HEK293 (cell line): ENCODE data around the gene CCDC183.

Experiments used
- CTCF ChIA-PET: fragments of 350-600 bp; formaldehyde crosslinking; extraction: SDS; loops from one replicate; lab custom pipeline; 2021; ENCODE audit warnings: antibody characterized with exemption; lab: Yijun Ruan, JAX
- POLR2A ChIA-PET: fragments of 300-600 bp; formaldehyde crosslinking; extraction: SDS; loops from one replicate; lab custom pipeline; 2020; ENCODE audit warnings: antibody characterized with exemption, inconsistent platforms; lab: Yijun Ruan, JAX
- H3K27ac ChIP-seq: fragments of 200-500 bp; sonication (Bioruptor generic); 2 replicates; pipeline ENCODE4 v1.5.1; 2014; ENCODE audit warnings: low read depth, low read length, control low read depth, inconsistent platforms; ENCODE audit errors: extremely low read depth
- H3K36me3 ChIP-seq, 2 experiments: fragments of 200-500 bp in 1 of 2; sonication (Bioruptor generic) in 1 of 2; 1 replicate in 1 of 2; 2 replicates in 1 of 2; pipeline ENCODE4 v1.5.1; 2014 to 2017; ENCODE audit warnings: inconsistent platforms in 2 of 2, low read length in 2 of 2; ENCODE audit not compliant: control insufficient read depth in 2 of 2, insufficient read depth in 1 of 2
- H3K4me1 ChIP-seq: fragments of 200-500 bp; sonication (Bioruptor generic); 2 replicates; pipeline ENCODE4 v1.5.1; 2014; ENCODE audit warnings: mild to moderate bottlenecking, low read length, inconsistent platforms; ENCODE audit not compliant: control insufficient read depth, insufficient read depth
- H3K4me3 ChIP-seq: 2 replicates; pipeline ENCODE4 v1.5.1; 2011; ENCODE audit warnings: low read depth, mild to moderate bottlenecking, control low read depth, low read length, moderate library complexity
- H3K9me3 ChIP-seq: fragments of 200-500 bp; sonication (Bioruptor generic); 2 replicates; pipeline ENCODE4 v1.5.1; 2014; ENCODE audit warnings: low read depth, low read length, inconsistent platforms; ENCODE audit not compliant: control insufficient read depth, insufficient read depth
- GLI4 ChIP-seq: fragments of 450-650 bp; formaldehyde crosslinking; IDR thresholded peaks from 2 replicates; pipeline ENCODE4 v1.5.1; 2016; ENCODE audit warnings: missing biosample characterization, missing genetic modification characterization
- GLIS1 ChIP-seq: fragments of 450-650 bp; formaldehyde crosslinking; IDR thresholded peaks from 2 replicates; pipeline ENCODE4 v1.5.1; 2016; ENCODE audit warnings: missing biosample characterization, missing genetic modification characterization
- GLIS2 ChIP-seq: fragments of 450-650 bp; formaldehyde crosslinking; IDR thresholded peaks from 2 replicates; pipeline ENCODE4 v1.5.1; 2016; ENCODE audit warnings: missing biosample characterization, missing genetic modification characterization
- KLF1 ChIP-seq: fragments of 450-650 bp; formaldehyde crosslinking; IDR thresholded peaks from 2 replicates; pipeline ENCODE4 v1.5.1; 2016; ENCODE audit warnings: missing biosample characterization, missing genetic modification characterization
- KLF7 ChIP-seq: fragments of 450-650 bp; formaldehyde crosslinking; IDR thresholded peaks from 2 replicates; pipeline ENCODE4 v1.5.1; 2016; ENCODE audit warnings: missing biosample characterization, missing genetic modification characterization, borderline replicate concordance
- KLF8 ChIP-seq: fragments of 450-650 bp; formaldehyde crosslinking; IDR thresholded peaks from 2 replicates; pipeline ENCODE4 v1.5.1; 2016; ENCODE audit warnings: missing biosample characterization, missing genetic modification characterization
- PATZ1 ChIP-seq: fragments of 450-650 bp; formaldehyde crosslinking; IDR thresholded peaks from 2 replicates; pipeline ENCODE4 v1.5.1; 2016; ENCODE audit warnings: missing biosample characterization, missing genetic modification characterization
- SP3 ChIP-seq: fragments of 450-650 bp; formaldehyde crosslinking; IDR thresholded peaks from 2 replicates; pipeline ENCODE4 v1.5.1; 2016; ENCODE audit warnings: missing biosample characterization, missing genetic modification characterization
- WT1 ChIP-seq: fragments of 450-650 bp; formaldehyde crosslinking; IDR thresholded peaks from 2 replicates; pipeline ENCODE4 v1.5.1; 2016; ENCODE audit warnings: missing biosample characterization, missing genetic modification characterization
- ZFP69B ChIP-seq: fragments of 450-650 bp; formaldehyde crosslinking; IDR thresholded peaks from 2 replicates; pipeline ENCODE4 v1.5.1; 2016; ENCODE audit warnings: missing biosample characterization, missing genetic modification characterization
- ZIC2 ChIP-seq: fragments of 450-650 bp; formaldehyde crosslinking; IDR thresholded peaks from 2 replicates; pipeline ENCODE4 v1.5.1; 2016; ENCODE audit warnings: missing biosample characterization, missing genetic modification characterization
- ZNF311 ChIP-seq: fragments of 450-650 bp; formaldehyde crosslinking; IDR thresholded peaks from 2 replicates; pipeline ENCODE4 v1.5.1; 2017; ENCODE audit warnings: missing biosample characterization, missing genetic modification characterization, borderline replicate concordance
- ZNF391 ChIP-seq: fragments of 450-650 bp; formaldehyde crosslinking; IDR thresholded peaks from 2 replicates; pipeline ENCODE4 v1.5.1; 2016; ENCODE audit warnings: low read depth, missing biosample characterization, missing genetic modification characterization, borderline replicate concordance
- ZNF404 ChIP-seq: fragments of 450-650 bp; formaldehyde crosslinking; IDR thresholded peaks from 2 replicates; pipeline ENCODE4 v1.5.1; 2017; ENCODE audit warnings: missing biosample characterization, missing genetic modification characterization
- ZNF600 ChIP-seq: fragments of 450-650 bp; formaldehyde crosslinking; IDR thresholded peaks from 2 replicates; pipeline ENCODE4 v1.5.1; 2016; ENCODE audit warnings: missing biosample characterization, missing genetic modification characterization
- ZNF626 ChIP-seq: fragments of 450-650 bp; sonication (Bioruptor Pico); formaldehyde crosslinking; IDR thresholded peaks from 2 replicates; pipeline ENCODE4 v1.5.1; 2018; ENCODE audit warnings: missing biosample characterization, missing genetic modification characterization, inconsistent platforms
- ZNF837 ChIP-seq: fragments of 450-650 bp; formaldehyde crosslinking; IDR thresholded peaks from 2 replicates; pipeline ENCODE4 v1.5.1; 2016; ENCODE audit warnings: missing biosample characterization, missing genetic modification characterization
- ZNF843 ChIP-seq: fragments of 450-650 bp; formaldehyde crosslinking; IDR thresholded peaks from 2 replicates; pipeline ENCODE4 v1.5.1; 2016; ENCODE audit warnings: missing biosample characterization, missing genetic modification characterization
- ZSCAN30 ChIP-seq: fragments of 450-650 bp; IDR thresholded peaks from 2 replicates; pipeline ENCODE4 v1.5.1; 2018; ENCODE audit warnings: missing biosample characterization, mild to moderate bottlenecking, missing genetic modification characterization, moderate library complexity
- TF ChIP-seq, protein P1 (sequence below): fragments of 450-650 bp; formaldehyde crosslinking; IDR thresholded peaks from 2 replicates; pipeline ENCODE4 v1.5.1; 2016; ENCODE audit warnings: missing biosample characterization, missing genetic modification characterization

The CCDC183 gene

GRCh38 chr9:136835162-136835931, 39.2 kb downstream of the CCDC183 start:
- CTCF ChIA-PET: interaction anchor here (1.1 to 1.8 kb wide), 4 partner anchors 43 to 200 kb away, joined by 3 to 7 read pairs (median 6); no protein-coding TSS in a partner anchor
- H3K4me3 ChIP-seq: no peak overlapping the region
- no peak for TF ChIP-seq ZNF843 (tag by site-specific recombination)
- TF ChIP-seq ZNF626: no peak
- no peak for TF ChIP-seq SP3 (tag by site-specific recombination)
- TF ChIP-seq ZNF600 (tag by site-specific recombination): 0 out of 2 replicates have a peak, but pooled peaks have one; percentile 34
- no peak for TF ChIP-seq GLI4
- TF ChIP-seq ZNF404: no peak
- TF ChIP-seq ZNF837: no peak
- TF ChIP-seq ZSCAN30 (tag by site-specific recombination): no peak
- TF ChIP-seq KLF8 (tag by site-specific recombination): peak; percentile 86; the same call in 1 of the 2 replicates
- no peak for TF ChIP-seq ZNF311 (tag by site-specific recombination)
- 0 out of 2 replicates have a peak, but pooled peaks have one; percentile 19 for TF ChIP-seq KLF7 (tag by site-specific recombination)
- TF ChIP-seq, protein P1, sequence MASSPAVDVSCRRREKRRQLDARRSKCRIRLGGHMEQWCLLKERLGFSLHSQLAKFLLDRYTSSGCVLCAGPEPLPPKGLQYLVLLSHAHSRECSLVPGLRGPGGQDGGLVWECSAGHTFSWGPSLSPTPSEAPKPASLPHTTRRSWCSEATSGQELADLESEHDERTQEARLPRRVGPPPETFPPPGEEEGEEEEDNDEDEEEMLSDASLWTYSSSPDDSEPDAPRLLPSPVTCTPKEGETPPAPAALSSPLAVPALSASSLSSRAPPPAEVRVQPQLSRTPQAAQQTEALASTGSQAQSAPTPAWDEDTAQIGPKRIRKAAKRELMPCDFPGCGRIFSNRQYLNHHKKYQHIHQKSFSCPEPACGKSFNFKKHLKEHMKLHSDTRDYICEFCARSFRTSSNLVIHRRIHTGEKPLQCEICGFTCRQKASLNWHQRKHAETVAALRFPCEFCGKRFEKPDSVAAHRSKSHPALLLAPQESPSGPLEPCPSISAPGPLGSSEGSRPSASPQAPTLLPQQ (tag by site-specific recombination): 0 out of 2 replicates have a peak, but pooled peaks have one; percentile 25
- peak; percentile 97 for TF ChIP-seq KLF1 (tag by site-specific recombination)
- 0 out of 2 replicates have a peak, but pooled peaks have one; percentile 39 for TF ChIP-seq PATZ1 (tag by site-specific recombination)
- 0 out of 2 replicates have a peak, but pooled peaks have one; percentile 14 for TF ChIP-seq ZFP69B
- TF ChIP-seq, all 188 proteins: peak for 7
- Histone ChIP-seq H3K9me3 (no peaks in the 10 kb centered on the region), H3K4me1 (no peaks in the 10 kb centered on the region), H3K36me3 (peaks cover 0 to 66% of the 10 kb centered on the region in 2 experiments; a peak in 2 of 3 replicates), H3K27ac (no peak overlapping the region)
- POLR2A ChIA-PET: interaction anchor here (0.6 to 1.7 kb wide), 6 partner anchors 12 to 283 kb away, joined by 3 to 7 read pairs (median 4); partner anchors contain the start of gene RABL6

- H3K4me1 ChIP-seq: 0 out of 2 replicates have a peak, but pooled peaks cover 2% of the 10 kb centered on the region
- peaks cover 0 to 60% of the 10 kb centered on the region in 2 experiments; a peak in 2 of 3 replicates for H3K36me3 ChIP-seq
- no peak overlapping the region for H3K27ac ChIP-seq
- TF ChIP-seq WT1 (tag by site-specific recombination): no peak
- no peak for TF ChIP-seq ZNF391 (tag by site-specific recombination)
- peak; percentile 87 for TF ChIP-seq GLIS1
- peak; percentile 92 for TF ChIP-seq ZIC2
- TF ChIP-seq ZNF626: no peak
- peak; percentile 51; the same call in 1 of the 2 replicates for TF ChIP-seq GLIS2 (tag by site-specific recombination)
- no peaks in the 10 kb centered on the region for H3K9me3 ChIP-seq
- CTCF ChIA-PET: interaction anchor here (1.6 to 1.8 kb wide), 2 partner anchors 44 to 199 kb away, joined by 5 to 7 read pairs; no protein-coding TSS in a partner anchor
- POLR2A ChIA-PET: interaction anchor here (0.6 to 1.7 kb wide), 3 partner anchors 11 to 36 kb away, joined by 3 to 4 read pairs (median 3); no protein-coding TSS in a partner anchor
- no peak overlapping the region for H3K4me3 ChIP-seq
Measured at GRCh38 chr9:136835932-136836904, 40.1 kb downstream of the CCDC183 start.
